NCI-H510A (cell line): ENCODE measurements around the gene CAPN15.
"Not testable (repeated sequence)": the region's sequence is repeated elsewhere in the genome, so short reads cannot be mapped to it uniquely, and the experiment has no call there.

Source experiments
- DNase-seq: peaks from one replicate; lab custom pipeline; 2025; lab: John Stamatoyannopoulos, UW

CAPN15 gene

GRCh38 chr16:507527-507926, 20.0 kb upstream of the CAPN15 start:
- not testable (repeated sequence) for DNase-seq

GRCh38 chr16:507996-508395, 19.5 kb upstream of the CAPN15 start:
- no peak for DNase-seq

- DNase-seq: no peak
These were observed 18.4 kb upstream of the CAPN15 start for GRCh38 chr16:508884-509736.

- no peak for DNase-seq
These were observed 17.3 kb upstream of the CAPN15 start for GRCh38 chr16:510066-510825.

GRCh38 chr16:512802-513201, 14.7 kb upstream of the CAPN15 start:
- DNase-seq: no peak

GRCh38 chr16:513950-514349, 13.6 kb upstream of the CAPN15 start:
- DNase-seq: no peak

- no peak for DNase-seq
These were observed 12.2 kb upstream of the CAPN15 start for GRCh38 chr16:515175-515938.

GRCh38 chr16:515939-516226, 11.6 kb upstream of the CAPN15 start:
- DNase-seq: no peak

- DNase-seq: no peak
These were observed 11.2 kb upstream of the CAPN15 start for GRCh38 chr16:516301-516700.

GRCh38 chr16:518858-519257, 8.7 kb upstream of the CAPN15 start:
- DNase-seq: no peak

- no peak for DNase-seq
These were observed 8.1 kb upstream of the CAPN15 start for GRCh38 chr16:519425-519824.

GRCh38 chr16:519841-520687, 7.4 kb upstream of the CAPN15 start:
- DNase-seq: no peak

- no peak for DNase-seq
These were observed 6.7 kb upstream of the CAPN15 start for GRCh38 chr16:520847-521246.

GRCh38 chr16:521381-522210, 5.9 kb upstream of the CAPN15 start:
- DNase-seq: no peak

GRCh38 chr16:522320-523096, 5.0 kb upstream of the CAPN15 start:
- DNase-seq: no peak

- DNase-seq: no peak
These were observed 4.3 kb upstream of the CAPN15 start for GRCh38 chr16:523097-523741.

GRCh38 chr16:524274-525040, 3.1 kb upstream of the CAPN15 start:
- no peak for DNase-seq

GRCh38 chr16:525123-525519, 2.4 kb upstream of the CAPN15 start:
- no peak for DNase-seq
